Liver (tissue), 9 donors: ENCODE data around the gene IGF2R. TPM values are rescaled to one million over a fixed set of nuclear protein-coding genes. Genes with fewer than 3 reads are reported as not detected.

Experiments used
- DNase-seq: peaks from one replicate; pipeline ENCODE4 v3.0.0-alpha.2; 2017; ENCODE audit warnings: low spot score
- H3K27ac ChIP-seq, 2 donors: one replicate each; pipeline ENCODE4 v1.7.0; 2013; ENCODE audit warnings: inconsistent platforms in 2 of 2, low read length in 2 of 2, control low read depth in 1 of 2, low read depth in 1 of 2, mild to moderate bottlenecking in 1 of 2
- H3K27me3 ChIP-seq, 4 donors: one replicate each; pipeline versions ENCODE4 v1.6.1 to v1.7.0; 2013; ENCODE audit warnings: low read length in 3 of 4, inconsistent platforms in 1 of 4, mild to moderate bottlenecking in 1 of 4, moderate library complexity in 1 of 4; ENCODE audit not compliant: control insufficient read depth in 4 of 4, insufficient read depth in 4 of 4
- H3K36me3 ChIP-seq, 4 donors: one replicate each; pipeline versions ENCODE4 v1.6.1 to v1.7.0; 2013; ENCODE audit warnings: low read length in 3 of 4, mild to moderate bottlenecking in 3 of 4, low read depth in 1 of 4, moderate library complexity in 1 of 4; ENCODE audit not compliant: control insufficient read depth in 4 of 4, insufficient read depth in 3 of 4
- H3K4me1 ChIP-seq, 4 donors: one replicate each; pipeline versions ENCODE4 v1.6.1 to v1.7.0; 2013; ENCODE audit warnings: low read length in 3 of 4, mild to moderate bottlenecking in 3 of 4, moderate library complexity in 1 of 4; ENCODE audit not compliant: control insufficient read depth in 4 of 4, insufficient read depth in 4 of 4
- H3K4me3 ChIP-seq, 3 donors: one replicate each; pipeline versions ENCODE4 v1.6.1 to v1.7.0; 2013; ENCODE audit warnings: low read length in 3 of 3, control low read depth in 1 of 3, low read depth in 1 of 3, mild to moderate bottlenecking in 1 of 3
- H3K9ac ChIP-seq, 2 donors: one replicate each; pipeline ENCODE4 v1.7.0; 2013; ENCODE audit warnings: low read length in 2 of 2, mild to moderate bottlenecking in 2 of 2, moderate library complexity in 2 of 2, control low read depth in 1 of 2, low read depth in 1 of 2
- H3K9me3 ChIP-seq, 4 donors: one replicate each; pipeline versions ENCODE4 v1.6.1 to v1.7.0; 2013; ENCODE audit warnings: low read length in 3 of 4; ENCODE audit not compliant: control insufficient read depth in 4 of 4
- ATF3 ChIP-seq: IDR thresholded peaks from 2 replicates; pipeline ENCODE4 v1.6.1; 2016; ENCODE audit warnings: antibody characterized with exemption
- CTCF ChIP-seq: fragments of 150-350 bp; IDR thresholded peaks from 2 replicates; pipeline ENCODE4 v1.5.1; 2017; ENCODE audit warnings: improper control_type of control experiment, low read depth, low read length; ENCODE audit not compliant: missing input control
- EGR1 ChIP-seq, 2 donors: IDR thresholded peaks; 2 replicates each; pipeline ENCODE4 v1.6.1; 2016 to 2018; ENCODE audit warnings: antibody characterized with exemption in 2 of 2, low read depth in 2 of 2
- FOXA1 ChIP-seq: IDR thresholded peaks from 2 replicates; pipeline ENCODE4 v1.6.1; 2016; ENCODE audit warnings: antibody characterized with exemption
- FOXA2 ChIP-seq: IDR thresholded peaks from 2 replicates; pipeline ENCODE4 v1.6.1; 2016; ENCODE audit warnings: antibody characterized with exemption
- GABPA ChIP-seq, 2 donors: IDR thresholded peaks in 1 of 2; conservative IDR thresholded peaks in 1 of 2; 2 replicates each; pipeline ENCODE4 v1.6.1; 2016; ENCODE audit warnings: antibody characterized with exemption in 2 of 2, mild to moderate bottlenecking in 1 of 2, moderate library complexity in 1 of 2
- HNF4A ChIP-seq, 2 donors: conservative IDR thresholded peaks; 2 replicates each; pipeline ENCODE4 v1.6.1; 2016; ENCODE audit warnings: antibody characterized with exemption in 2 of 2, mild to moderate bottlenecking in 2 of 2
- HNF4G ChIP-seq: IDR thresholded peaks from 2 replicates; pipeline ENCODE4 v1.6.1; 2016; ENCODE audit warnings: antibody characterized with exemption
- JUND ChIP-seq, 2 donors: IDR thresholded peaks; 2 replicates each; pipeline ENCODE4 v1.6.1; 2016; ENCODE audit warnings: antibody characterized with exemption in 2 of 2
- NR2F2 ChIP-seq: IDR thresholded peaks from 2 replicates; pipeline ENCODE4 v1.6.1; 2016; ENCODE audit warnings: antibody characterized with exemption
- RAD21 ChIP-seq, 2 donors: IDR thresholded peaks; 2 replicates each; pipeline ENCODE4 v1.6.1; 2016; ENCODE audit warnings: antibody characterized with exemption in 2 of 2, mild to moderate bottlenecking in 2 of 2
- REST ChIP-seq: IDR thresholded peaks from 2 replicates; pipeline ENCODE4 v1.6.1; 2016; ENCODE audit warnings: antibody characterized with exemption, mild to moderate bottlenecking
- RXRA ChIP-seq, 2 donors: IDR thresholded peaks; 2 replicates each; pipeline ENCODE4 v1.6.1; 2017 to 2018; ENCODE audit warnings: antibody characterized with exemption in 2 of 2, mild to moderate bottlenecking in 1 of 2
- SP1 ChIP-seq: IDR thresholded peaks from 2 replicates; pipeline ENCODE4 v1.6.1; 2018; ENCODE audit warnings: antibody characterized with exemption, mild to moderate bottlenecking
- TAF1 ChIP-seq: conservative IDR thresholded peaks from 2 replicates; pipeline ENCODE4 v1.6.1; 2016; ENCODE audit warnings: antibody characterized with exemption, mild to moderate bottlenecking
- YY1 ChIP-seq: IDR thresholded peaks from 2 replicates; pipeline ENCODE4 v1.6.1; 2016; ENCODE audit warnings: antibody characterized with exemption, mild to moderate bottlenecking
- ZBTB33 ChIP-seq: IDR thresholded peaks from 2 replicates; pipeline ENCODE4 v1.6.1; 2016; ENCODE audit warnings: antibody characterized with exemption
- WGBS: extraction: QIAGEN DNeasy Blood & Tissue Kit; methylation state at CpG from one replicate; pipeline ENCODE4 v1.1.7; 2013; 5-methylcytosine and 5-hydroxymethylcytosine counted together
- polyA plus RNA-seq, 2 donors: library from polyadenylated mRNA; stranded (reverse) in 1 of 2; unstranded in 1 of 2; fragments of 200-250 nt in 1 of 2; fragments of >200 nt in 1 of 2; fragmentation: Nextera tagmentation in 1 of 2; extraction: Ambion mirVana in 1 of 2; gene quantifications; one replicate each; pipeline versions ENCODE4 v1.2.1 to v1.2.3, GENCODE V29; 2013 to 2015
- total RNA-seq, 2 donors: library from RNA; depleted of rRNA; stranded (reverse); fragments of >200 nt; gene quantifications; one replicate each; pipeline ENCODE4 v1.2.3, GENCODE V29; 2014
- donor health status: healthy.
- donor health status: healthy.
- donor health status: healthy.
- donor health status: healthy.
- donor health status: healthy.

IGF2R gene
- total and polyA plus RNA-seq, 4 donors: 16.6 to 84.9 (median 45.7) TPM

- TF ChIP-seq ZBTB33 (no peak), EGR1 (IDR thresholded peaks at IDR 0.05; ENCODE audit: low read depth in 2 of 2) (no peak), ATF3 (no peak)
Measured at GRCh38 chr6:160147146-160147536, 178.3 kb downstream of the IGF2R start (continued).

- Histone ChIP-seq H3K4me3 (no peak overlapping the region), H3K27ac (no peak overlapping the region), H3K4me1 (peaks cover 0 to 5% (median 2%) of the 10 kb centered on the region in 4 donors), H3K9me3 (no peaks in the 10 kb centered on the region), H3K27me3 (no peaks in the 10 kb centered on the region), H3K9ac (no peak overlapping the region), H3K36me3 (peaks cover 0 to 59% (median 51%) of the 10 kb centered on the region in 4 donors)
- no peak for TF ChIP-seq FOXA2
- TF ChIP-seq RAD21 (IDR thresholded peaks at IDR 0.05): no peak
- TF ChIP-seq EGR1 (IDR thresholded peaks at IDR 0.05; ENCODE audit: low read depth in 2 of 2): no peak
- TF ChIP-seq RXRA (IDR thresholded peaks at IDR 0.05): no peak
- TF ChIP-seq REST: no peak
- TF ChIP-seq ATF3: no peak
- no peak for TF ChIP-seq CTCF
- no peak for DNase-seq
- 96% methylated on average over 3 of the region's 3 CpGs for WGBS
Measured at GRCh38 chr6:160154471-160154870, 185.6 kb downstream of the IGF2R start.

GRCh38 chr6:160156842-160157241 lies 188.0 kb downstream of the IGF2R start:
- Histone ChIP-seq H3K27ac (no peak overlapping the region), H3K4me3 (no peak overlapping the region), H3K36me3 (peaks cover 0 to 56% (median 47%) of the 10 kb centered on the region in 4 donors), H3K4me1 (peaks cover 0 to 23% (median 7%) of the 10 kb centered on the region in 4 donors), H3K9ac (no peak overlapping the region), H3K27me3 (no peaks in the 10 kb centered on the region), H3K9me3 (no peaks in the 10 kb centered on the region)
- no peak for DNase-seq
- WGBS: 97% methylated on average over 1 of the region's 1 CpG
- TF ChIP-seq RAD21 (IDR thresholded peaks at IDR 0.05) (no peak), NR2F2 (no peak), JUND (IDR thresholded peaks at IDR 0.05) (no peak), GABPA (IDR thresholded peaks at IDR 0.05 in 1 of 2, conservative IDR thresholded peaks at IDR 0.05 in 1 of 2) (no peak), SP1 (no peak), ZBTB33 (no peak), YY1 (no peak), FOXA1 (no peak), FOXA2 (no peak), EGR1 (IDR thresholded peaks at IDR 0.05; ENCODE audit: low read depth in 2 of 2) (no peak), HNF4G (no peak), REST (no peak), HNF4A (conservative IDR thresholded peaks at IDR 0.05) (no peak), TAF1 (no peak)
